ENCODE results near the gene SP5.

DNA sequence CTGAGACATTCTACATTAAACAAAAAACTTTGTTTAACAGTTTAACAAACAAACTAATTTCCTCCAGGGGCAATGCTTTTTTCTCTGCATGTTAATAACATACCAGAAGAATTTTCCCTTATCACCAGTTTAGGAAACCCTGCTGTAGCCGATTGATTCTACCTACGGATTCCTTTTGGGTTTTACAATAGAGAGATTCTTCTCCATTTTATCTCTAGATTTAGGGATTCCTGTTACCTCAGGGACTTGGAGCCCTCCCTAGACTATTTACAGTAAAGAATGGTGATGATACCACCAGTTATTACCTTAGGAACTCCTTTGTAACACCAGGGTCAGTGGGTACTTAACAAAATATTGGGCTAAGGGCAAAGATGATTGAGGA lies 49.7 kb downstream of the SP5 start:
- TF ChIP-seq, protein P1, sequence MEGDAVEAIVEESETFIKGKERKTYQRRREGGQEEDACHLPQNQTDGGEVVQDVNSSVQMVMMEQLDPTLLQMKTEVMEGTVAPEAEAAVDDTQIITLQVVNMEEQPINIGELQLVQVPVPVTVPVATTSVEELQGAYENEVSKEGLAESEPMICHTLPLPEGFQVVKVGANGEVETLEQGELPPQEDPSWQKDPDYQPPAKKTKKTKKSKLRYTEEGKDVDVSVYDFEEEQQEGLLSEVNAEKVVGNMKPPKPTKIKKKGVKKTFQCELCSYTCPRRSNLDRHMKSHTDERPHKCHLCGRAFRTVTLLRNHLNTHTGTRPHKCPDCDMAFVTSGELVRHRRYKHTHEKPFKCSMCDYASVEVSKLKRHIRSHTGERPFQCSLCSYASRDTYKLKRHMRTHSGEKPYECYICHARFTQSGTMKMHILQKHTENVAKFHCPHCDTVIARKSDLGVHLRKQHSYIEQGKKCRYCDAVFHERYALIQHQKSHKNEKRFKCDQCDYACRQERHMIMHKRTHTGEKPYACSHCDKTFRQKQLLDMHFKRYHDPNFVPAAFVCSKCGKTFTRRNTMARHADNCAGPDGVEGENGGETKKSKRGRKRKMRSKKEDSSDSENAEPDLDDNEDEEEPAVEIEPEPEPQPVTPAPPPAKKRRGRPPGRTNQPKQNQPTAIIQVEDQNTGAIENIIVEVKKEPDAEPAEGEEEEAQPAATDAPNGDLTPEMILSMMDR (IDR thresholded peaks at IDR 0.05; ENCODE audit: insufficient read depth, low read length, poor library complexity, severe bottlenecking), result no peak
- TF ChIP-seq EZH2phosphoT487 (conservative IDR thresholded peaks at IDR 0.05; ENCODE audit: low read length), result no peak

Measured in SU-DHL-6 (cell line).